ENCODE measurements around the gene SFXN3. TPM values are rescaled to one million over a fixed set of nuclear protein-coding genes. Genes with fewer than 3 reads are reported as not detected.

Gene SFXN3
- total and polyA plus RNA-seq, 10 of the 15 experiments (the other 5 are each of a cell fraction or from before 2014, with no cell fraction given), result 0.05 to 11.3 (median 1.2) TPM

- Histone ChIP-seq H3K4me2 (ENCODE audit: control insufficient read depth, insufficient read depth) (no peak overlapping the region), H3K4me1 (ENCODE audit: control insufficient read depth, insufficient read depth, low read length) (peaks cover 11% of the 10 kb centered on the region)
Measured at GRCh38 chr10:101016814-101017213, 14.2 kb upstream of the SFXN3 start.

More at GRCh38 chr10:101016814-101017213, 14.2 kb upstream of the SFXN3 start:
- H3K27ac ChIP-seq (ENCODE audit: control insufficient read depth, insufficient read depth), result no peak overlapping the region
- ChIA-PET POLR2A (no interaction called here), SMC1A (ENCODE audit: uncharacterized antibody, unreplicated experiment) (interaction anchor here (1.4 to 1.6 kb wide), 2 partner anchors 42 to 126 kb away, joined by 3 read pairs; no protein-coding TSS in a partner anchor), RAD21 (ENCODE audit: unreplicated experiment) (interaction anchor here (2.6 kb wide), 2 partner anchors 19 to 125 kb away, joined by 11 read pairs; no protein-coding TSS in a partner anchor), CTCF (interaction anchor here (0.9 to 6.8 kb wide), 16 partner anchors 10 to 78 kb away, joined by 3 to 91 read pairs (median 16); partner anchors contain the start of genes LZTS2, MRPL43, PDZD7 and SFXN3)
- 52% methylated on average over 5 of the region's 5 CpGs for WGBS (ENCODE audit: insufficient coverage, insufficient replicate concordance, low lambda C conversion rate, missing lambda C conversion rate)
- TF ChIP-seq PRDM15 (CRISPR knock-in tag; IDR thresholded peaks at IDR 0.05) (no peak), CHD2 (IDR thresholded peaks at IDR 0.05; ENCODE audit: borderline replicate concordance, low read depth, low read length) (no peak), MEF2A (IDR thresholded peaks at IDR 0.05; ENCODE audit: insufficient read depth, low read depth, low read length) (no peak), RCOR1 (conservative IDR thresholded peaks at IDR 0.05; ENCODE audit: low read depth, low read length) (no peak), FOXM1 (IDR thresholded peaks at IDR 0.05; ENCODE audit: low read depth, low read length) (no peak), NR2C1 (IDR thresholded peaks at IDR 0.05) (no peak), CREM (IDR thresholded peaks at IDR 0.05; ENCODE audit: low read depth) (no peak), BRCA1 (IDR thresholded peaks at IDR 0.05; ENCODE audit: low read depth, low read length) (no peak), SREBF1 (IDR thresholded peaks at IDR 0.05; ENCODE audit: low read length) (no peak), MTA3 (IDR thresholded peaks at IDR 0.05; ENCODE audit: borderline replicate concordance, low read length) (no peak)
- H3K27me3 ChIP-seq (replicated peaks in 1 of 2; ENCODE audit: control insufficient read depth in 2 of 2, insufficient read depth in 2 of 2, low read length in 1 of 2), result peaks cover 10% of the 10 kb centered on the region in 2 experiments
- H3K9ac ChIP-seq (ENCODE audit: control insufficient read depth, insufficient read depth, low read length), result no peak overlapping the region
- in situ Hi-C loops (cut with MboI), result no loop called here
- DNase-seq (ENCODE audit: low read depth, low spot score), result no peak
- H3K36me3 ChIP-seq (ENCODE audit: control insufficient read depth in 2 of 2, insufficient read depth in 2 of 2, low read length in 1 of 2), result no peaks in the 10 kb centered on the region
- ATAC-seq, result no peak
- H4K20me1 ChIP-seq (ENCODE audit: control insufficient read depth, insufficient read depth), result no peaks in the 10 kb centered on the region
- no peak for FAIRE-seq
- H2AFZ ChIP-seq (ENCODE audit: control insufficient read depth, low read depth, low read length), result no peak overlapping the region
- intact Hi-C loops (cut with micrococcal nuclease; ENCODE audit: unreplicated experiment), result no loop called here
- H3K4me3 ChIP-seq, result no peak overlapping the region
- no peaks in the 10 kb centered on the region for H3K9me3 ChIP-seq (replicated peaks; ENCODE audit: control insufficient read depth, insufficient read depth, low read length)
- BruUV-seq (replicated peaks), result no TSS peak
- no peaks in the 10 kb centered on the region for H3K79me2 ChIP-seq (ENCODE audit: control insufficient read depth, insufficient read depth, low read length)
